HG02943 (cell line): ENCODE results near the gene VAMP3.

Experiments used
- ATAC-seq: cut with Tn5 transposase; IDR thresholded peaks from one replicate; pipeline ENCODE4 v1.9.1; 2021; ENCODE audit warnings: mild to moderate bottlenecking, low read depth, moderate library complexity; ENCODE audit not compliant: unreplicated experiment

VAMP3 gene, protein sequence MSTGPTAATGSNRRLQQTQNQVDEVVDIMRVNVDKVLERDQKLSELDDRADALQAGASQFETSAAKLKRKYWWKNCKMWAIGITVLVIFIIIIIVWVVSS

DNA sequence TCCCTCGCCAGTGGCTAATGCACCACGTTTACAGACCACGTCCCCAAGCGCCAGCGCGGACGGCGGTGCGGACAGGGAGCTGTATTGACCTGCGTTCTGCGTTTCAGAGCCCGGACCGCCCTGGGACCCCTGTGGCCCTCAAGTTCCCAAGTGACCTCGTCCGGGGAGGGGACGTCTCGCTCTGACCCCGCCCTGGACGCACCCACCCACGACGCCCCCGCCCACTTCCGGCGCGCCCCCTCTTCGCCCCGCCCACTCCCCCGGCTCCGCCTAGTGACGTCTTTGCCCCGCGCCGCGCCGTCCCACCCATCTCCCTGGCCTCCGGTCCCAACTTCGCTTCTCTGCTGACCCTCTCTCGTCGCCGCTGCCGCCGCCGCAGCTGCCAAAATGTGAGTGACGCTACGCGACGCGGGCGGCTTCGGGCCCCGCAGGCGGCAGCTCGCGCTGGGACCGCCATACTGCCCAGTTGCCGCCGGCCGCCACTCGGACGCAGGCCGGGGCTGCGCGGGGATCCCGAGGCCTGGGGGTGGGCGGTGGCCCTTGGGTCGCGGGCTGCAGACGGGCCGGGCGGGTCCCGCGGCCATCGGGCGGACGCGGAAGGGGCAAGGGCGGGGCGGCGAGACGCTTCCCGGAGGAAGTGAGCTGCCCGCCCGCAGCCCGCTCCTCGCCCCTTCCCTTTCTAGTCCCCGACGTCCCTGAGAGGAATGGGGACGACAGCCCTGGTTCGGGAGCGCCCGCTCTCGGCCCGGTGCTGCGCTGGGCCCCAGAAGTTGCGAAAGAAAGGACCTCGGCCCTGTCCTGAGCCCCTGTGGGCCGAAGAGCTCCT is at the start of gene VAMP3:
TSS of gene VAMP3 (plus strand) at position 300 of the 826 bp plus-strand sequence. CDS start at position 388, 88 bp downstream.
- ATAC-seq: no peak

DNA sequence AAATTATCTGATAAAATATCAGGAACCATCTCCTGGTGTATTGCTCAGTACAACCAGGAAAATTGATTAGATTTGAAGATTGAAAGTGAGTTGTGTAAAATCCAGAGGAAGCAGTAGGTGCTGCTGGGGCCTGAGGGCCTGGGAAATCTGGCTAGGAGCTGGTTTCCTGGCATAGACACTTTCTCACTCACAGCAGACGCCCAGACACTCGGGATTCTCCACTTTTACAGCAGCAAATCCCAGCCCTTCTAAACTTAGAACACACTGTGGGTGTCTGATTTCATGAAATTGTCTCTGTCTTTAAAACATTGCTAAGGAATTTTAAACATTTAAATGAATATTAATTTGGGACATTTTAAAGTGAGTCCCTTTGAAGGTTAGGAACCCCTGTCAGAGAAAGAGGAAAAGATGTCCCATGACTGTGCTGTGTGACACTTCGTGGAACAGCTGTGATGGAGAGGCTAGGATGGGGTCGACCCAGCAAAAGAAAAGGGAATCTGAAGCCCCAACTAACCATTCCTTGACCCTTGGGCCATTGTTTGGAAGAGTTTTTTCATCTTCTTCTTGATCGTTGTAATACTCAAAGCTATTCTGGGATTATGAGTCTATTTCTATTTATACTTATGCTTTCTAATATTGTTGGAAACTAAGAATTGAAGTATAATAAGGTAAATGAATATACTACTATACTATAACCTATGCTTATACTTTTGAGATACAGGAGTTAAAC is 49.0 kb upstream of the VAMP3 start:
- ATAC-seq: no peak

DNA sequence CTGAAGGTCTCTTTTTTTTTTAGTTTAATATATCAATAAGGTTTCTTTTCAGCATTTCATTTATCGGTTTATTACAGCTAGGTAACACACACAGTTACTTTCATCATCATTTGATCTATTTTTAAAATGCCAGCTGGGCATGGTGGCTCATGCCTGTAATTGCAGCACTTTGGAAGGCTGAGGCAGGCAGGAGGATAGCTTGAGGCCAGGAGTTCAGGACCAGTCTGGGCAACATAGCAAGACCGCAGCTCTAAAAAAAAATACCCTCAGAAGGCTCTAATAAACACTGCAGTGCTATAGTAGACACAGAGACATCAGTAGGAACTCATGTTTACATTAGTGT is 48.5 kb upstream of the VAMP3 start:
- no peak for ATAC-seq

DNA sequence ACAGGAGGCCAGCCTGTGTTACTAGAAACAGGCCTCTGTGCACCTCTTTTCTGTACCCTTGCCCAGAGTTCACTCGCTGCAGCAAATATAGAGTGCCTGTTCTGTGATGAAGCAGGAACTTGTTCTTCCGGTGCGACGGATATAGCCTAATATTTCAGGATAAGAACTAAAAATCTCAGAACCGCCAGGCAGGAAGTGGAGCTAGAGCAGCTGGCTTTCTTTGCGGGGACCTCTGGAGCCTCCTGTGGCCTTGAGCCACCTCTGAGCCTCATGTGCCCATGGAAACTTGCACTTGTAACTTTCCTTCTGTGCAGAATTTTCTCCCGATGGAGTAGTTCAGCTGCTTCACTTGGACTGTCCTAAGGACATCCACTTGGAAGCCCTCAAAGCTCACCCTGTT is 44.5 kb upstream of the VAMP3 start:
- ATAC-seq: no peak

DNA sequence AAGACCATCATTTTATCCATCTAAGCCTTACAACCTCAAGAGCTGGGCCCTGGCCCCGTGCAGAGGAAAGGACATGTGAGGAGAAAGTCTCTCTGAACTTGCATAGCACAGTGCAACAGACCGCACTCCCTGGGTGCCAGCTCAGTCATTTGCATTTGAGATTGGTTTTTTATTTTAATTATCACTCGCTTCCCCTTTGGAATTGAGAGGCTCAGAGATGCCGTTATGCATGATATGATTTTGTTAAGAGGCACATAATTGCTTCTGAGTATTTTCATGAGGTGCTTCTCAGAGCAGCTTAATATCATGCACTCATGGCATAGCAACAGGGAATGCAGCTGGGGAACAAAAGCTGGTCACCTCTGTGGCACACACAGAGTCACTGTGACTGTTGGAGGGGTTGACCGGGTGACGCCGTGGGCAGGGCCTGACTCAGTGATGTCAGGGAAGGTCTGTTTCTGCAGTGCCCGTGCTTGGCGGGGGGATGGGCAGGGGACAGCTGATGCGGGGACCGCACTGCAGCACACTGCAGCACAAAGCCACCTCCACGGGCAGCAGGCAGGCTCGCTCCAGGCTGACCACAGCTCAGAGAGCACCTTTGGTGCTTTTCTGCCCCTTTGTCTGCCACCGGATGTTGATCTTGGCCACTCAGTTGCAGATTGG is 43.2 kb upstream of the VAMP3 start:
- no peak for ATAC-seq

DNA sequence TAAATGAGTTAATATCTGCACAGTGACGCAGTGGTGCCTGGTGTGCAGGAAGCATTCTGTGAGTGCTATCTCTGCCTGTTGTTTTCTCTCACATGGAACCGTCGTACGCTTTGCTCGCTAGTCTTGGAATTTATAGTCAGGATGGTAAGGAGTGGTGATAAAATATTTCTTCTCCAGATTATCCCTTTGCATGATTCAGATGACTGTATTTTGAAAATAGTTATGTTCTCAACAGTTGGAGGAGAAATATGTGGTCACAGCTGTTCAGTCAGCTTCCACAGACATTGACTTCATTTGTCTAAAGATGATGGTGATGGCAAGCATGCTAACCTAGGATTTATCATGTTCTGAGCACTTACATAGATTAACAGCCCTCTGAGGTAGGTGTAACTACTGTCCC is 41.3 kb upstream of the VAMP3 start:
- ATAC-seq: no peak

DNA sequence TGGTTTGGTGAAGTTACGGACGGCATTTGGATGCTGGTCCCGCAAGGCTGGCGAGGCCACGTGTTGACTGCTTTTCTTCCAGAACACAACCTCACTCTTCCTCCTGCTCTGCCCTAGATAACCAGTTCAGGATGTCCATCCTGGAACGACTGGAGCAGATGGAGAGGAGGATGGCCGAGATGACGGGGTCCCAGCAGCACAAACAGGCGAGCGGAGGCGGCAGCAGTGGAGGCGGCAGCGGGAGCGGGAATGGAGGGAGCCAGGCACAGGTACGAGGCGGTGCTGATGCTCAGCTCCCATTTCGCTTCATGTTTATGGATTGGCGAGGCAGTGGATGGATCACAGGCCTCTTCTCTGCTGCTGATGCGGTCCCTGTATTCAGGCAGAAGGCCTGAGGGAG is 38.8 kb upstream of the VAMP3 start:
- ATAC-seq: no peak

DNA sequence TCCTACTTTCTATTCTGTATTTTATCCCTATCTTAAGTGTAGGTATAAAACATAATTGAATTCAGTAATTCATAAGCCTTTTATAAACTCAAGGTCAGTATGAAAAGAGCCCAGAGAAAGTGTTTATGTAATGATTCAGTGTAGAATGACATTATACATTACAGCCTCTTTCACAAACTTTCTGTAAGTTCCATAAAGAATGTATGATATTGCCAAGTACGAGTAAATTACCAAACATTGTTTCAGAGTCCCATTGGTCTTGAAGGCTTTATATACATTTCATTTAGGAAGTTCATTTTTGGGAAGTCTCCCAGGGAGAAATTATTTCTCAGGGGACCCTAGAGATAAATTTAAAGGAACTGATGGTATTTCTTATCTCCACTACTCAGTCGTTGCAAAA is 37.8 kb upstream of the VAMP3 start:
- ATAC-seq: no peak

DNA sequence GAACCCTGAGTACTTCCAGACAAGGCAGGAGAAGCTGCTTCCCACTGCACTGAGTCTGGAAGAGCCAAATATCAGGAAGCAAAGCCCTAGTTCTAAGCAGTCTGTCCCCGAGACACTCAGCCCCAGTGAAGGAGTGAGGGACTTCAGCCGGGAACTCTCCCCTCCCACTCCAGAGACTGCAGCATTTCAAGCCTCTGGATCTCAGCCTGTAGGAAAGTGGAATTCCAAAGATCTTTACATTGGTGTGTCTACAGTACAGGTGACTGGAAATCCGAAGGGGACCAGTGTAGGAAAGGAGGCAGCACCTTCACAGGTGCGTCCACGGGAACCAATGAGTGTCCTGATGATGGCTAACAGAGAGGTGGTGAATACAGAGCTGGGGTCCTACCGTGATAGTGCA is 33.1 kb upstream of the VAMP3 start:
- no peak for ATAC-seq

DNA sequence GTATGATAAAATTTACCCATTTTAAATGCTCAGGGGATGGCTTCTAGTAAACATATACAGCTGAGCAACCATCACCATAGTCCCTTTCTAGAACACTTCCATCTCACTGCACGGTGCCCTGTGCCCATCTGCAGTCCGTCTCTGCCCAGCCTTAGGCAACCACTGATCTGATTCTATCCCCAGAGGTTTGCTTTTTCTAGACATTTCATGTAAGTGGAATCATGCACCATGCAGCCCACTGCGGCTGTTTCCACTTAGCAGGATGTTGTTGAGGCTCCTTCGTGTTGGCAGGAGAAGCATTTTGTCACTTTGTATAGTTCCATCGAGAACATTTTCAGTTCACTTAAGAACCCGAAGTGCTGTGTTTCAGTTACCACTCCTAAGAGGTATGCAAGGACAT is 27.8 kb upstream of the VAMP3 start:
- ATAC-seq: no peak

DNA sequence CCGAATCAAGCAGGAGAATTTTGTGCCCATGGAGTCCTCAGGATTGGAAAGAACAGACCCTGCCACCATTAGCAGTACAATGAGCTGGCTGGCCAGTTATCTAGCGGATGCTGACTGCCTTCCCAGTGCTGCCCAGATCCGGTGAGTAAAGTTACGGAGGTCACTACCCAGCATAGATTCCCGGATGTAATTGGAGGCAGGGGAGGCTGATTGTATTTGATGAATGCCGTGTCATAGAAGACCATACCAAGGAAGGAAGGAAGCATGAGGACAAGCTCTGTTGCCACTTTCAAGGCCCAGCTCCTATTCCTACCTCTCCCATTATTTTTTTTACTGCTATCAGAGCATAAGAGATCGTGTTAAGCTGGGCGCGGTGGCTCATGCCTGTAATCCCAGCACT is 26.2 kb upstream of the VAMP3 start:
- no peak for ATAC-seq

DNA sequence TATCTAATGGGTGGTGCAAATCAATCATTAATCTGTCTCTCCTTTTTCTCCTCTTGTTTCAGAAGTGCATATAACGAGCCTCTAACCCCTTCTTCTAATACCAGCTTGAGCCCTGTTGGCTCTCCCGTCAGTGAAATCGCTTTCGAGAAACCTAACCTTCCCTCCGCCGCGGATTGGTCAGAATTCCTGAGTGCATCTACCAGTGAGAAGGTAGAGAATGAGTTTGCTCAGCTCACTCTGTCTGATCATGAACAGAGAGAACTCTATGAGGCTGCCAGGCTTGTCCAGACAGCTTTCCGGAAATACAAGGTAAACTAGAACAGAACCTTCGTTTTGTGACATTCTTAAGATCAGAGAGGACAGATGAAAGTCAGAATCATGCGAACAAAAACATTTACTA is 25.3 kb upstream of the VAMP3 start:
- no peak for ATAC-seq

DNA sequence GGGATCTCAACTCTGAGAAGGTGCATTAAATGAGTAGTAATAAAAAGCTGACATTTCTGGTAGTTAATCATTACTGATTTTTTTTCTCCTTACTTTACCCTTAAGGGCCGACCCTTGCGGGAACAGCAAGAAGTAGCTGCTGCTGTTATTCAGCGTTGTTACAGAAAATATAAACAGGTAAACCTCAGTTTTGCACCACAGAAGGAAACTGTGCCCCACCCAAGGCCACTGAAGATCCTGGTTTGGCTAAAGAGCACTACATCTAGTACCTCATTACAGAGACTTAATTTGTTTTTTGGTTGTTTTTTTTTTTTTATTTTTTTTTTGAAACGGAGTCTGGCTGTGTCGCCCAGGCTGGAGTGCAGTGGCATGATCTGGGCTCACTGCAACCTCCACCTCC is 23.5 kb upstream of the VAMP3 start:
- no peak for ATAC-seq

DNA sequence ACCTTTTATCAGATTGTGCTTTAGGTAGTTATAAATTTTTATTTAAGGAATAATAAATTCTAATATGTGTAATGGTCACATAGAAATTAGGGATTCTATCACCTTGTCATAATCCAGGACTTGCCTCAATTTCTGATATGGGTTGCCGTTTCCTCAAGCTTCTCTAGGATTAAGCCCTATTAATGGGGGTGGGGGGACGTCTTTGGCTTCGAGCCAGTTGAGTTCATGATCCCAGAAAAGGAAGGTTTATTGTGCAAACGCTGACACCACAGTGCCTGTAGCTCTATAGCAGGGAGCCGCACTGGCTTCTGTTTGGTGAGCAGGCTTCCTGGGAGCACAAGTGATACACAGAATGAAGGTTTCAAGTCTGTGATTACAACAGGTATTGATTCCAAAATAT is 22.0 kb upstream of the VAMP3 start:
- ATAC-seq: no peak

DNA sequence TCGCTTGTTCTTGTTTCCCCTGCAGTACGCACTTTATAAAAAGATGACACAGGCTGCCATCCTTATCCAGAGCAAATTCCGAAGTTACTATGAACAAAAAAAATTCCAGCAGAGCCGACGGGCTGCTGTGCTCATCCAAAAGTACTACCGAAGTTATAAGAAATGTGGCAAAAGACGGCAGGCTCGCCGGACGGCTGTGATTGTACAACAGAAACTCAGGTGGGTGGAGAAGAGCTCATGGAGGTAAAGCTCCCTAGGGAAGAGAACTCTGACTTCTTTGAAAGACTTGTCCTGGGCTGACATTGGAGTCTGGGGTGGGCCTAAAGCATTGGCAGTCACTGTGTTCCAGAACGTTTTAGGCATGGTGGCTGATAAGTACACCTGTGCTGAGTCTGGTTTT is 19.9 kb upstream of the VAMP3 start:
- ATAC-seq: no peak

DNA sequence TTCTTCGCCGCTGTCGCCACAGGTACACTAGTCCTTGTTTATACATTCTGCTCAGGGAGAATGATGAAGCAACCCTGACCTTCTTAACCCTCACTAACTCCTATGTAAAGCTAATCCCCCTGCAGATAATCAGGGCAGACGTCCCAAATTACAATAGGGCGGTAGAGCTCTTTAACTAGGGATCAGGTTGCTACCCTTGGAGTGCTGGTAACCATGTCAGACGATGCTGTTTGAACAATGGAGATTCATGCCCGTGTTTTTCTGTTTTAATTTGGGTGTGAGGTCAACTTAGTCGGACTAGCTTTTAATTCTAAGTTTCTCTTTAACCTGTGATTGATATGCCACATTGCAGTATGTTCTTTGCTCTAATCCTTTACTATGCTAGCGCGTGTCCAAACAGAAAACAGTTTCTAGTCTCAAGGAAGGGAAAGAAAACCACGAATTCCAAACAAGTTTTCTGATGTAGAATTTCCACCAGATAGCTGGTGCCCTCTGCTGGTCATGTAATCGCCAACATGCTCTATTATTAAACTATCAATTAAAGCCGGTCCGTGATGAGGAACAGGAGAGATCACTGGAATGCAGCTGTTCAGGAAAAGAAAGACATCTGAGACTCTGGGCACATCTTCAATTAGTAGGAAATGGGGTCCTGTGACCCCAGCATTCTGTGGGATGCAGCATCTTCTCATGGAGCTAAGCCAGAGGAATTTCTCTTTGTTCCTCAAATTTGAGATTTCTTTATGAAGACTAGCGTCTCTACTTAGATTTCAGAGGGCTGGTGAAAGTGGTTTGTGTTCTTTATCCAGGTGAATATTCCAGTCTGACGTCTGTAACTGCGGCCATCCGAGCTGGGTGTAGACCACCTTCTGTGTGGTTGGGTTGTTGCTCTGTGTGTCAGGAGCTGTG is 18.3 kb upstream of the VAMP3 start:
- ATAC-seq: no peak

DNA sequence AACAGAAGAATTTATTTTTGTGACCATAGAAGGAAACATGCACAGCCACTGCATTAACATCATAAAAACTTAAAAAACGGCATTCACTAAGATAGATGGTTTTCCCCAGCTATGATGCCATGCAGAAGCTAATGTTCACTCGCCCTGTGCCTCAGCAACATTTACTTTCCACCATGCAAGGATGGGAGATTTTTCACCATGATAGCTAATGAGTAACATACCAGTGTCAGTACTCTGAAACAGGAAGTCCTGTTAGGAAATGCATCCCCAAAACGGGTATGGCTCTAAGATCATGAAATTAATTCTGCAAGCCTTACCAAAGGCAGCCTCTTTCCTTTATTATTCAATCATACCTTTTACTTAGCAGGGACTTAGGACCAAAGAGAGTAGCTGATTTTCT is 17.5 kb upstream of the VAMP3 start:
- no peak for ATAC-seq

DNA sequence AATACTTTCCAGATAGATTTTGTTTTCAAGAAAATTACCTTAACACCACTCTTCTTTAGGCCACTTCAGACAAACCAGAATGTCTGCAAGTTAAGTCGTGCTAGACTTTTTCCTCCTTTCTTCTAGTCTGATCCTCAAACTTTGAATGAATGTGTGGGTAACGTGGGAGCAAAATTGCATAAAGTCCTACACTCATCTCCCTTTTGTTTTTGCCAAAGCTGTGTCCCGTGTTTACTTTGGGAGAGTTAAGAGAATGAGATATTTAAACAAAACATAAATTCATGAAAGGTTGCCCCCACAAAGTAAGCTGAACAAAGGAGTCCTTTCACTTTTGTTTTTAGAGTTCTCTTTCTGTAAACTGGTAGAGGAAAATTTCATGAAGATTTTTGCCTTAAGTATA is 16.9 kb upstream of the VAMP3 start:
- no peak for ATAC-seq

DNA sequence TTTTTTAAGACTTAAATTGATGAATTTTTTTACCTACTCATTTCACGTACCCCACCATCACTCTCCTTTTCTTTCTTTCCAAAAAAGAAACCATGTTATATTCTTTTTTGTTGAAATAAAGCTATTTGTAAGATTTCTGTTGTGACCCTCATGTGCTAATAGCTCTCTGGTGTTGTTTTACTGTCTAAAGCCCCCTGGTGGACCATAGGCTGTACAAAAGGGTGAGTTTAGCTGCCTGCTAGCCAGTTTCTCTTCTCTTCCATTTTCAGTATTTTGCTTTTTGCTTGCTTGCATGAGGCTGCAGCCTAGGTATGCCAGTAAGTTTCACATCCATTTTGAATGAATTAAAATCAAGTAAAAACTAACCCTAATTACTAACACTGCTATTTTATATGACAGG is 15.6 kb upstream of the VAMP3 start:
- ATAC-seq: no peak

DNA sequence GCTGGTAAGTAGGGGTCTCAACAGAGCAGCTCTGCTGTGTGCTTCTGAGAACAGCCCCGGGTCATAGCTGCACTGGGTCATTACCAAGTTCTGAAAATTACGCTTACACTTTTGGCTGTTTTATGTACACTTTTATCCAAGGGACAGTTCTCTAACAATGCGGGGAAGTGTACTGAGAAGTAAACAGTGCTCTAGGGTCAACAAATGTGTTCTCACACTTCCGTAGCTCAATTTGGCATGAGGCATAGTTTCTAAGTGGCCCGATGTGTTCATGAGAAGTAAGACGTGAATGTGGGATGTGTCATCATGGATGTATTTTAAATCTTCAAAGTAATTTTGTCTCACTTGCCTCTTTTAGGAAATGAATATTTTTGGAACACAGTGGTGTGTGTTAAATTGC is 10.9 kb upstream of the VAMP3 start:
- ATAC-seq: no peak
